ENCODE data around the gene NUMA1. TPM values are rescaled to one million over a fixed set of nuclear protein-coding genes. Genes with fewer than 3 reads are reported as not detected.

NUMA1 gene
- total and polyA plus RNA-seq, 4 donors = 19.5 to 93.2 (median 42.1) TPM

DNA sequence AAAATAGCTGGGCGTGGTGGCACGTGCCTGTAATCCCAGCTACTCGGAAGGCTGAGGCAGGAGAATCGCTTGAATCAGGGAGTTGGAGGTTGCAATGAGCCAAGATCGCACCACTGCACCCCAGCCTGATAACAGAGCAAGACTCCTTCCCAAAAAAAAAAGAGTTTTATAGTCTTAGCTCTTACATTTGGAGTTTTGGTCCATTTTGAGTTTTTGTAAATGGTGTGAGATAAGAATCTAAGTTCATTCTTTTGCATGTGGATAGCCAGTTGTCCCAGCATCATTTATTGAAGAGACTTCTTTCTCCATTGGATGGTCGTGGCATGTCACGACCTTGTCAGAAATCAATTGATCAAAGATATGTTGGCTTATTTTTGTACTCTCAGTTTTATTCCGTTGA, 116.9 kb downstream of the NUMA1 start (continued):
- TF ChIP-seq, protein P1, sequence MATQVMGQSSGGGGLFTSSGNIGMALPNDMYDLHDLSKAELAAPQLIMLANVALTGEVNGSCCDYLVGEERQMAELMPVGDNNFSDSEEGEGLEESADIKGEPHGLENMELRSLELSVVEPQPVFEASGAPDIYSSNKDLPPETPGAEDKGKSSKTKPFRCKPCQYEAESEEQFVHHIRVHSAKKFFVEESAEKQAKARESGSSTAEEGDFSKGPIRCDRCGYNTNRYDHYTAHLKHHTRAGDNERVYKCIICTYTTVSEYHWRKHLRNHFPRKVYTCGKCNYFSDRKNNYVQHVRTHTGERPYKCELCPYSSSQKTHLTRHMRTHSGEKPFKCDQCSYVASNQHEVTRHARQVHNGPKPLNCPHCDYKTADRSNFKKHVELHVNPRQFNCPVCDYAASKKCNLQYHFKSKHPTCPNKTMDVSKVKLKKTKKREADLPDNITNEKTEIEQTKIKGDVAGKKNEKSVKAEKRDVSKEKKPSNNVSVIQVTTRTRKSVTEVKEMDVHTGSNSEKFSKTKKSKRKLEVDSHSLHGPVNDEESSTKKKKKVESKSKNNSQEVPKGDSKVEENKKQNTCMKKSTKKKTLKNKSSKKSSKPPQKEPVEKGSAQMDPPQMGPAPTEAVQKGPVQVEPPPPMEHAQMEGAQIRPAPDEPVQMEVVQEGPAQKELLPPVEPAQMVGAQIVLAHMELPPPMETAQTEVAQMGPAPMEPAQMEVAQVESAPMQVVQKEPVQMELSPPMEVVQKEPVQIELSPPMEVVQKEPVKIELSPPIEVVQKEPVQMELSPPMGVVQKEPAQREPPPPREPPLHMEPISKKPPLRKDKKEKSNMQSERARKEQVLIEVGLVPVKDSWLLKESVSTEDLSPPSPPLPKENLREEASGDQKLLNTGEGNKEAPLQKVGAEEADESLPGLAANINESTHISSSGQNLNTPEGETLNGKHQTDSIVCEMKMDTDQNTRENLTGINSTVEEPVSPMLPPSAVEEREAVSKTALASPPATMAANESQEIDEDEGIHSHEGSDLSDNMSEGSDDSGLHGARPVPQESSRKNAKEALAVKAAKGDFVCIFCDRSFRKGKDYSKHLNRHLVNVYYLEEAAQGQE (IDR thresholded peaks at IDR 0.05) = no peak
- TF ChIP-seq RAD21 (IDR thresholded peaks at IDR 0.05) (no peak), GABPA (IDR thresholded peaks at IDR 0.05 in 1 of 2, conservative IDR thresholded peaks at IDR 0.05 in 1 of 2) (no peak), RXRA (IDR thresholded peaks at IDR 0.05) (no peak), YY1 (IDR thresholded peaks at IDR 0.05) (no peak)
- TF ChIP-seq, protein P2, sequence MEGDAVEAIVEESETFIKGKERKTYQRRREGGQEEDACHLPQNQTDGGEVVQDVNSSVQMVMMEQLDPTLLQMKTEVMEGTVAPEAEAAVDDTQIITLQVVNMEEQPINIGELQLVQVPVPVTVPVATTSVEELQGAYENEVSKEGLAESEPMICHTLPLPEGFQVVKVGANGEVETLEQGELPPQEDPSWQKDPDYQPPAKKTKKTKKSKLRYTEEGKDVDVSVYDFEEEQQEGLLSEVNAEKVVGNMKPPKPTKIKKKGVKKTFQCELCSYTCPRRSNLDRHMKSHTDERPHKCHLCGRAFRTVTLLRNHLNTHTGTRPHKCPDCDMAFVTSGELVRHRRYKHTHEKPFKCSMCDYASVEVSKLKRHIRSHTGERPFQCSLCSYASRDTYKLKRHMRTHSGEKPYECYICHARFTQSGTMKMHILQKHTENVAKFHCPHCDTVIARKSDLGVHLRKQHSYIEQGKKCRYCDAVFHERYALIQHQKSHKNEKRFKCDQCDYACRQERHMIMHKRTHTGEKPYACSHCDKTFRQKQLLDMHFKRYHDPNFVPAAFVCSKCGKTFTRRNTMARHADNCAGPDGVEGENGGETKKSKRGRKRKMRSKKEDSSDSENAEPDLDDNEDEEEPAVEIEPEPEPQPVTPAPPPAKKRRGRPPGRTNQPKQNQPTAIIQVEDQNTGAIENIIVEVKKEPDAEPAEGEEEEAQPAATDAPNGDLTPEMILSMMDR (IDR thresholded peaks at IDR 0.05; ENCODE audit: low read depth, low read length, missing input control) = no peak

DNA sequence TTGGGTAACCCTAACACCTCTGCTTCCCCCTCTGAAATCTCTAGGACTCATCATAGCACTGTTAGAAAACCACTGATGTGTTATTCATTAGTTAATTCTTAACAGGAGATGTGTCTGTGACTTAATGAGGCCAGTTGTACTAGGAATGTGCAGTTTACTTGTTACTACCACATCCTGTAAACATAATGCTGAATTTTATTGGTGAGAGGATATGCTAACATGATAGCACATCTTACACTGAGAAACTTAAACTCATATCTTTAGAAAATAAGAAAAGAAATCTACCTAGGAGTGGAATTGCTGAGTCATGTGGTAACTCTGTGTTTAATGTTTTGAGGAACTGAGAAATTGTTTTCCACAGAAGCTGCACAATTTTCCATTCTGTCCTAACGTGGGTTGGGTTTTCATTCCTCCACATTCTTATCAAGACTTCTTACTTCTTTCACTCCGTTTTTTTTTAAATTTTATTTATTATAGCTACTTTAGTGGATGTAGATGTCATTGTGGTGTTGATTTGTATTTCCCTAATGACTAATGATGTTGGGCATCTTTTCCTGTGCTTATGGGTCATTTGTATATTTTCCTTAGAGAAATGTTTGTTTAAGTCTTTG, 117.8 kb downstream of the NUMA1 start:
- Histone ChIP-seq H3K9me3 (ENCODE audit: control insufficient read depth in 4 of 4, low read length in 3 of 4) (no peaks in the 10 kb centered on the region), H3K4me3 (ENCODE audit: low read depth in 1 of 3, low read length in 3 of 3) (no peak overlapping the region), H3K4me1 (ENCODE audit: control insufficient read depth in 4 of 4, insufficient read depth in 4 of 4, low read length in 3 of 4) (no peaks in the 10 kb centered on the region), H3K27me3 (ENCODE audit: control insufficient read depth in 4 of 4, insufficient read depth in 4 of 4, low read length in 3 of 4) (no peaks in the 10 kb centered on the region), H3K27ac (ENCODE audit: low read depth in 1 of 2, low read length in 2 of 2) (no peak overlapping the region), H3K9ac (ENCODE audit: low read depth in 1 of 2, low read length in 2 of 2) (no peak overlapping the region), H3K36me3 (ENCODE audit: control insufficient read depth in 4 of 4, insufficient read depth in 3 of 4, low read depth in 1 of 4, low read length in 3 of 4) (peaks cover 0 to 17% (median 6%) of the 10 kb centered on the region in 4 donors)
- 67% methylated on average over 2 of the region's 2 CpGs for WGBS
- TF ChIP-seq RAD21 (IDR thresholded peaks at IDR 0.05) (no peak), JUND (IDR thresholded peaks at IDR 0.05) (no peak), FOXA1 (IDR thresholded peaks at IDR 0.05) (no peak), TAF1 (conservative IDR thresholded peaks at IDR 0.05) (no peak), RXRA (IDR thresholded peaks at IDR 0.05) (no peak), HNF4G (IDR thresholded peaks at IDR 0.05) (no peak), SP1 (IDR thresholded peaks at IDR 0.05) (no peak)
- TF ChIP-seq, protein P3, sequence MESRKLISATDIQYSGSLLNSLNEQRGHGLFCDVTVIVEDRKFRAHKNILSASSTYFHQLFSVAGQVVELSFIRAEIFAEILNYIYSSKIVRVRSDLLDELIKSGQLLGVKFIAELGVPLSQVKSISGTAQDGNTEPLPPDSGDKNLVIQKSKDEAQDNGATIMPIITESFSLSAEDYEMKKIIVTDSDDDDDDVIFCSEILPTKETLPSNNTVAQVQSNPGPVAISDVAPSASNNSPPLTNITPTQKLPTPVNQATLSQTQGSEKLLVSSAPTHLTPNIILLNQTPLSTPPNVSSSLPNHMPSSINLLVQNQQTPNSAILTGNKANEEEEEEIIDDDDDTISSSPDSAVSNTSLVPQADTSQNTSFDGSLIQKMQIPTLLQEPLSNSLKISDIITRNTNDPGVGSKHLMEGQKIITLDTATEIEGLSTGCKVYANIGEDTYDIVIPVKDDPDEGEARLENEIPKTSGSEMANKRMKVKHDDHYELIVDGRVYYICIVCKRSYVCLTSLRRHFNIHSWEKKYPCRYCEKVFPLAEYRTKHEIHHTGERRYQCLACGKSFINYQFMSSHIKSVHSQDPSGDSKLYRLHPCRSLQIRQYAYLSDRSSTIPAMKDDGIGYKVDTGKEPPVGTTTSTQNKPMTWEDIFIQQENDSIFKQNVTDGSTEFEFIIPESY (IDR thresholded peaks at IDR 0.05) = no peak
- TF ChIP-seq, protein P1 (IDR thresholded peaks at IDR 0.05) = no peak
- TF ChIP-seq, protein P4, sequence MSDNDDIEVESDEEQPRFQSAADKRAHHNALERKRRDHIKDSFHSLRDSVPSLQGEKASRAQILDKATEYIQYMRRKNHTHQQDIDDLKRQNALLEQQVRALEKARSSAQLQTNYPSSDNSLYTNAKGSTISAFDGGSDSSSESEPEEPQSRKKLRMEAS (IDR thresholded peaks at IDR 0.05) = no peak
- TF ChIP-seq, protein P2 (IDR thresholded peaks at IDR 0.05; ENCODE audit: low read depth, low read length, missing input control) = no peak
- no peak for DNase-seq (ENCODE audit: low spot score)

All from liver (tissue), 9 donors.